SK-N-SH (cell line): ENCODE measurements around the gene MIGA2. TPM values are rescaled to one million over a fixed set of nuclear protein-coding genes. Genes with fewer than 3 reads are reported as not detected.

Experiments used
- CTCF ChIA-PET: fragments of 300-600, 350-600 bp; formaldehyde crosslinking; extraction: SDS; loops from one replicate; lab custom pipeline; 2021; lab: Yijun Ruan, JAX
- POLR2A ChIA-PET: fragments of 350-600 bp; sonication (Branson Sonifier 250); formaldehyde crosslinking; extraction: SDS; loops from one replicate; lab custom pipeline; 2020; ENCODE audit warnings: antibody characterized with exemption, inconsistent platforms; lab: Yijun Ruan, JAX
- DNase-seq: peaks from one replicate; pipeline ENCODE4 v3.0.0; 2012
- H2AFZ ChIP-seq: fragments of 200-600 bp; sonication (generic); 2 replicates; pipeline ENCODE4 v1.8.1; 2016; ENCODE audit warnings: antibody characterized with exemption, mild to moderate bottlenecking, low read depth
- H3F3A ChIP-seq: fragments of 200-600 bp; sonication (generic); replicated peaks from 2 replicates; pipeline ENCODE3; 2016; ENCODE audit warnings: antibody characterized with exemption, mild to moderate bottlenecking; ENCODE audit not compliant: insufficient read depth
- H3K27ac ChIP-seq, 2 experiments: fragments of 200-500 bp in 1 of 2; fragments of 200-600 bp in 1 of 2; sonication (Bioruptor generic) in 1 of 2; sonication (generic), shearing (Covaris generic) in 1 of 2; 2 replicates each; pipeline versions ENCODE4 v1.5.1 to v1.6.1; 2014 to 2016; ENCODE audit warnings: low read depth in 2 of 2, inconsistent platforms in 1 of 2, low read length in 1 of 2, mild to moderate bottlenecking in 1 of 2, mixed read lengths in 1 of 2
- H3K27me3 ChIP-seq: fragments of 200-600 bp; sonication (generic), shearing (Covaris generic); 2 replicates; pipeline ENCODE4 v1.6.1; 2016; ENCODE audit warnings: mixed run types; ENCODE audit not compliant: insufficient read depth
- H3K36me3 ChIP-seq, 2 experiments: fragments of 200-500 bp in 1 of 2; fragments of 200-600 bp in 1 of 2; sonication (Bioruptor generic) in 1 of 2; sonication (generic) in 1 of 2; replicated peaks in 1 of 2; 2 replicates each; pipeline versions ENCODE3 to v1.5.1; 2014 to 2016; ENCODE audit warnings: low read length in 1 of 2, mild to moderate bottlenecking in 1 of 2; ENCODE audit not compliant: insufficient read depth in 2 of 2, control insufficient read depth in 1 of 2
- H3K4me1 ChIP-seq, 2 experiments: fragments of 200-500 bp in 1 of 2; fragments of 200-600 bp in 1 of 2; sonication (Bioruptor generic) in 1 of 2; sonication (generic), shearing (Covaris generic) in 1 of 2; 2 replicates each; pipeline versions ENCODE4 v1.5.1 to v1.6.1; 2014 to 2016; ENCODE audit warnings: low read depth in 1 of 2, low read length in 1 of 2, mixed run types in 1 of 2; ENCODE audit not compliant: insufficient read depth in 2 of 2, control insufficient read depth in 1 of 2
- H3K4me2 ChIP-seq: fragments of 200-600 bp; sonication (generic), shearing (Covaris generic); 2 replicates; pipeline ENCODE4 v1.6.1; 2017; ENCODE audit warnings: mixed run types
- H3K4me3 ChIP-seq, 2 experiments: fragments of 200-500 bp in 1 of 2; fragments of 200-600 bp in 1 of 2; sonication (Bioruptor generic) in 1 of 2; sonication (generic), shearing (Covaris generic) in 1 of 2; 2 replicates each; pipeline versions ENCODE4 v1.5.1 to v1.8.1; 2014 to 2016; ENCODE audit warnings: low read depth in 2 of 2, inconsistent platforms in 1 of 2, low read length in 1 of 2, mild to moderate bottlenecking in 1 of 2, mixed read lengths in 1 of 2, moderate library complexity in 1 of 2
- H3K79me2 ChIP-seq: fragments of 200-600 bp; sonication (generic); 2 replicates; pipeline ENCODE4 v1.8.1; 2017; ENCODE audit warnings: mild to moderate bottlenecking; ENCODE audit not compliant: insufficient read depth
- H3K9ac ChIP-seq: fragments of 200-600 bp; sonication (generic); 2 replicates; pipeline ENCODE4 v1.6.1; 2017; ENCODE audit warnings: mixed run types
- H3K9me2 ChIP-seq: fragments of 200-600 bp; sonication (generic); 2 replicates; pipeline ENCODE4 v1.6.1; 2017; ENCODE audit warnings: mixed run types
- H3K9me3 ChIP-seq: fragments of 200-600 bp; sonication (generic); 2 replicates; pipeline ENCODE4 v1.6.1; 2017; ENCODE audit warnings: mixed run types, mild to moderate bottlenecking, moderate library complexity
- H4K20me1 ChIP-seq: fragments of 200-600 bp; sonication (generic); 2 replicates; pipeline ENCODE4 v1.6.1; 2017; ENCODE audit warnings: mild to moderate bottlenecking, mixed run types; ENCODE audit not compliant: insufficient read depth
- CHD2 ChIP-seq: fragments of 150-350 bp; IDR thresholded peaks from 2 replicates; pipeline ENCODE4 v1.6.1; 2018; ENCODE audit warnings: low read length; ENCODE audit not compliant: partially characterized antibody
- EZH2phosphoT487 ChIP-seq: fragments of 200-600 bp; sonication (generic); IDR thresholded peaks from 2 replicates; pipeline ENCODE4 v1.6.1; 2017; ENCODE audit warnings: low read depth, mixed run types, mild to moderate bottlenecking, antibody characterized with exemption, moderate library complexity, borderline replicate concordance
- FOXM1 ChIP-seq: IDR thresholded peaks from 2 replicates; pipeline ENCODE4 v1.4.0; 2012; ENCODE audit warnings: low read depth, mild to moderate bottlenecking
- GATA2 ChIP-seq: sonication (generic); formaldehyde crosslinking; IDR thresholded peaks from 2 replicates; pipeline ENCODE4 v1.5.0; 2020; ENCODE audit warnings: mild to moderate bottlenecking, missing genetic modification reagents
- MEF2A ChIP-seq: IDR thresholded peaks from 2 replicates; pipeline ENCODE4 v1.4.0; 2012; ENCODE audit warnings: low read depth, borderline replicate concordance
- MXI1 ChIP-seq: IDR thresholded peaks from 2 replicates; pipeline ENCODE4 v1.6.1; 2012; ENCODE audit warnings: mild to moderate bottlenecking, low read depth, low read length, improper control_type of control experiment
- TAF1 ChIP-seq: IDR thresholded peaks from 2 replicates; pipeline ENCODE4 v1.6.1; 2012; ENCODE audit warnings: low read depth, mild to moderate bottlenecking, low read length, moderate library complexity, borderline replicate concordance
- TCF12 ChIP-seq: IDR thresholded peaks from 2 replicates; pipeline ENCODE4 v1.4.0; 2012
- YY1 ChIP-seq: IDR thresholded peaks from 2 replicates; pipeline ENCODE4 v1.4.0; 2012; ENCODE audit warnings: low read depth, mild to moderate bottlenecking
- WGBS: methylation state at CpG from one replicate; pipeline ENCODE4 v1.1.6; 2017; ENCODE audit warnings: low lambda C conversion rate; 5-methylcytosine and 5-hydroxymethylcytosine counted together
- polyA plus RNA-seq, 3 experiments: library from polyadenylated mRNA; depleted of rRNA; stranded (reverse); fragments of >200 nt; gene quantifications; 2 replicates each; pipeline ENCODE4 v1.2.3, GENCODE V29; 2012
- TF ChIP-seq, protein P1 (sequence below): IDR thresholded peaks from 2 replicates; pipeline ENCODE4; 2012
- TF ChIP-seq, protein P2 (sequence below): IDR thresholded peaks from 2 replicates; pipeline ENCODE4 v1.6.1; 2012; ENCODE audit warnings: mild to moderate bottlenecking, low read depth, low read length, moderate library complexity
- TF ChIP-seq, protein P3 (sequence below): fragments of 150-350 bp; IDR thresholded peaks from 2 replicates; pipeline ENCODE4 v1.6.1; 2017; ENCODE audit warnings: antibody characterized with exemption, low read length, low read depth, borderline replicate concordance
- TF ChIP-seq, protein P4 (sequence below): IDR thresholded peaks from 2 replicates; pipeline ENCODE4 v1.4.0; 2012; ENCODE audit warnings: low read depth
- TF ChIP-seq, protein P5 (sequence below): IDR thresholded peaks from 2 replicates; pipeline ENCODE4 v1.4.0; 2012; ENCODE audit warnings: low read depth, borderline replicate concordance
- TF ChIP-seq, protein P6 (sequence below): fragments of 200-600 bp; sonication (generic); IDR thresholded peaks from 2 replicates; pipeline ENCODE4 v1.6.1; 2017; ENCODE audit warnings: antibody characterized with exemption, mild to moderate bottlenecking, moderate library complexity

Gene MIGA2
- polyA plus RNA-seq, 1 of the 3 experiments (the other 2 are of a cell fraction), result 21.2 TPM

DNA sequence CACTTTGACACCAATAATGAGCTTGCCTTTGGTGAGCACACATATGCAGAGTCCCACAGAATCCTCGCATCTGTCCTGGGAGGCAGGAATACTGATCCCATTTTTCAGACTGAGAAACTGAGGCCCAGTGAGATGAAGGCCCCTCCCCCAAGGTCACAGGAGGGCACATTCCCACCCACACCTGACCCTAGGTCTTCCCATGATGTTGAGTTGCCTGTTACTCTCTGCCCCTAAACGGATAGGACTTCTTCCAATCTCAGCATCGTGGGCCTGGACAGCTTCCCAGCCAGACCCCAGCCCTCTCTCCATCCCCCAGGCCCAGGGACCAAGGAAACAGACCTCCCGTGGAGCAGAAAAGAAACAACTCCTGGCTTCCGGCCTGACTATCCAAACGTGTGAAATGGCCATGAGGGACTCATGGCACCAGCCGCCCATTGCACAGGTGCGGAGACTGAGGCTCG, 9.2 kb upstream of the MIGA2 start:
- peak overlapping the region; percentile 71 for H3K9ac ChIP-seq
- H3K4me1 ChIP-seq, result peaks cover 15 to 31% of the 10 kb centered on the region in 2 experiments
- H2AFZ ChIP-seq, result peak overlapping the region; percentile 59
- ChIA-PET CTCF (interaction anchor here (0.8 to 1.1 kb wide), 2 partner anchors 21 to 175 kb away, joined by 3 read pairs; no protein-coding TSS in a partner anchor), POLR2A (interaction anchor here (0.5 kb wide), 1 partner anchor 52 kb away, joined by 3 read pairs; no protein-coding TSS in a partner anchor)
- no peaks in the 10 kb centered on the region for H3K9me3 ChIP-seq
- H3K27ac ChIP-seq, result peak overlapping the region; percentile 7 to 62; a peak in 3 of 4 replicates
- H3F3A ChIP-seq, result no peaks in the 10 kb centered on the region
- H3K4me3 ChIP-seq, result peak overlapping the region; percentile 78 to 87
- peaks cover 15% of the 10 kb centered on the region for H4K20me1 ChIP-seq
- WGBS, result 17% methylated on average over 9 of the region's 9 CpGs
- H3K36me3 ChIP-seq, result no peaks in the 10 kb centered on the region
- H3K27me3 ChIP-seq, result no peaks in the 10 kb centered on the region
- peak; percentile 51 for DNase-seq
- peak; percentile 10; the same call in 1 of the 2 replicates for TF ChIP-seq MXI1
- TF ChIP-seq, protein P1, sequence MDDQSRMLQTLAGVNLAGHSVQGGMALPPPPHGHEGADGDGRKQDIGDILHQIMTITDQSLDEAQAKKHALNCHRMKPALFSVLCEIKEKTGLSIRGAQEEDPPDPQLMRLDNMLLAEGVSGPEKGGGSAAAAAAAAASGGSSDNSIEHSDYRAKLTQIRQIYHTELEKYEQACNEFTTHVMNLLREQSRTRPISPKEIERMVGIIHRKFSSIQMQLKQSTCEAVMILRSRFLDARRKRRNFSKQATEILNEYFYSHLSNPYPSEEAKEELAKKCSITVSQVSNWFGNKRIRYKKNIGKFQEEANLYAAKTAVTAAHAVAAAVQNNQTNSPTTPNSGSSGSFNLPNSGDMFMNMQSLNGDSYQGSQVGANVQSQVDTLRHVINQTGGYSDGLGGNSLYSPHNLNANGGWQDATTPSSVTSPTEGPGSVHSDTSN, result no peak
- TF ChIP-seq, protein P2, sequence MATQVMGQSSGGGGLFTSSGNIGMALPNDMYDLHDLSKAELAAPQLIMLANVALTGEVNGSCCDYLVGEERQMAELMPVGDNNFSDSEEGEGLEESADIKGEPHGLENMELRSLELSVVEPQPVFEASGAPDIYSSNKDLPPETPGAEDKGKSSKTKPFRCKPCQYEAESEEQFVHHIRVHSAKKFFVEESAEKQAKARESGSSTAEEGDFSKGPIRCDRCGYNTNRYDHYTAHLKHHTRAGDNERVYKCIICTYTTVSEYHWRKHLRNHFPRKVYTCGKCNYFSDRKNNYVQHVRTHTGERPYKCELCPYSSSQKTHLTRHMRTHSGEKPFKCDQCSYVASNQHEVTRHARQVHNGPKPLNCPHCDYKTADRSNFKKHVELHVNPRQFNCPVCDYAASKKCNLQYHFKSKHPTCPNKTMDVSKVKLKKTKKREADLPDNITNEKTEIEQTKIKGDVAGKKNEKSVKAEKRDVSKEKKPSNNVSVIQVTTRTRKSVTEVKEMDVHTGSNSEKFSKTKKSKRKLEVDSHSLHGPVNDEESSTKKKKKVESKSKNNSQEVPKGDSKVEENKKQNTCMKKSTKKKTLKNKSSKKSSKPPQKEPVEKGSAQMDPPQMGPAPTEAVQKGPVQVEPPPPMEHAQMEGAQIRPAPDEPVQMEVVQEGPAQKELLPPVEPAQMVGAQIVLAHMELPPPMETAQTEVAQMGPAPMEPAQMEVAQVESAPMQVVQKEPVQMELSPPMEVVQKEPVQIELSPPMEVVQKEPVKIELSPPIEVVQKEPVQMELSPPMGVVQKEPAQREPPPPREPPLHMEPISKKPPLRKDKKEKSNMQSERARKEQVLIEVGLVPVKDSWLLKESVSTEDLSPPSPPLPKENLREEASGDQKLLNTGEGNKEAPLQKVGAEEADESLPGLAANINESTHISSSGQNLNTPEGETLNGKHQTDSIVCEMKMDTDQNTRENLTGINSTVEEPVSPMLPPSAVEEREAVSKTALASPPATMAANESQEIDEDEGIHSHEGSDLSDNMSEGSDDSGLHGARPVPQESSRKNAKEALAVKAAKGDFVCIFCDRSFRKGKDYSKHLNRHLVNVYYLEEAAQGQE, result no peak
- TF ChIP-seq, all 33 proteins: peak for 1
- peaks cover 46% of the 10 kb centered on the region for H3K79me2 ChIP-seq
- no peaks in the 10 kb centered on the region for H3K9me2 ChIP-seq
- H3K4me2 ChIP-seq, result peak overlapping the region; percentile 98

DNA sequence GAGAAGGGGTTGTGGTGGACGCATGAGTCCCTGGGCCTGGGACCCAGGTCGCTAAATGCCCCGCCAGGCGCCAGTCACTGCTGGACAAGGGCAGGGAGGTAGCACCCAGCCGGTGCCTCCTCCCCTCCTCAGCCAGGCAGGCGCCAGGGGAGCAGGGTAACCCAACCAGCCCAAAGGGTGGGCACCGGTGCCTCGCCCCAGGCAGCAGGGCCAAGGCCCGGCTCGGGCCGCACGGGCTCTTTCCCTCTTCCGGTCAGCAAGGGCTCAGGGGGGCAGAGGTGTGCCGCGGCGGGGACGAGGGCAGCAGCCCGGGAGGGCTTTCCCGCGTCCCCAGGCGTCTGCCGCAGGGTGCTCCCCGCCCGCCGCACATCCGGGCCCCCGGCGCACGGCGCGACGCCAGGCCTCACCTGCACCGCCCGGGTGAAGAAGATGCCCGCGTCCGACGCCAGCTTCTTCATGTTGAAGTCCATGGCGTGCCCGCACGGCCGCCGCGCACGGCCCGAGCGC, 8.7 kb upstream of the MIGA2 start:
- peak overlapping the region in 1 of 2 experiments; percentile 62; a peak in 2 of 4 replicates for H3K27ac ChIP-seq
- H3K9me3 ChIP-seq, result no peaks in the 10 kb centered on the region
- no peaks in the 10 kb centered on the region for H3K9me2 ChIP-seq
- H3K9ac ChIP-seq, result peak overlapping the region; percentile 71
- no peaks in the 10 kb centered on the region for H3F3A ChIP-seq
- peak overlapping the region; percentile 59 for H2AFZ ChIP-seq
- no peak for DNase-seq
- WGBS, result 3% methylated on average over 15 of the region's 47 CpGs
- peak overlapping the region; percentile 98 for H3K4me2 ChIP-seq
- H3K36me3 ChIP-seq, result no peaks in the 10 kb centered on the region
- H3K4me3 ChIP-seq, result peak overlapping the region; percentile 78 to 87
- ChIA-PET POLR2A (interaction anchor here (0.5 kb wide), 1 partner anchor 52 kb away, joined by 3 read pairs; no protein-coding TSS in a partner anchor), CTCF (interaction anchor here (0.6 to 1.6 kb wide), 6 partner anchors 10 to 510 kb away, joined by 3 to 6 read pairs (median 4); no protein-coding TSS in a partner anchor)
- H3K4me1 ChIP-seq, result peaks cover 15 to 31% of the 10 kb centered on the region in 2 experiments
- peaks cover 14% of the 10 kb centered on the region for H4K20me1 ChIP-seq
- H3K79me2 ChIP-seq, result peaks cover 46% of the 10 kb centered on the region
- no peaks in the 10 kb centered on the region for H3K27me3 ChIP-seq
- TF ChIP-seq CHD2 (no peak), EZH2phosphoT487 (no peak), YY1 (no peak), TCF12 (no peak), TAF1 (no peak; the same call in 1 of the 2 replicates), MEF2A (no peak), FOXM1 (no peak), GATA2 (CRISPR knock-in tag) (no peak)
- TF ChIP-seq, protein P3, sequence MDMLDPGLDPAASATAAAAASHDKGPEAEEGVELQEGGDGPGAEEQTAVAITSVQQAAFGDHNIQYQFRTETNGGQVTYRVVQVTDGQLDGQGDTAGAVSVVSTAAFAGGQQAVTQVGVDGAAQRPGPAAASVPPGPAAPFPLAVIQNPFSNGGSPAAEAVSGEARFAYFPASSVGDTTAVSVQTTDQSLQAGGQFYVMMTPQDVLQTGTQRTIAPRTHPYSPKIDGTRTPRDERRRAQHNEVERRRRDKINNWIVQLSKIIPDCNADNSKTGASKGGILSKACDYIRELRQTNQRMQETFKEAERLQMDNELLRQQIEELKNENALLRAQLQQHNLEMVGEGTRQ, result no peak
- TF ChIP-seq, protein P4, sequence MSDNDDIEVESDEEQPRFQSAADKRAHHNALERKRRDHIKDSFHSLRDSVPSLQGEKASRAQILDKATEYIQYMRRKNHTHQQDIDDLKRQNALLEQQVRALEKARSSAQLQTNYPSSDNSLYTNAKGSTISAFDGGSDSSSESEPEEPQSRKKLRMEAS, result no peak; the same call in 1 of the 2 replicates
- TF ChIP-seq, protein P1, result no peak
- TF ChIP-seq, protein P5, sequence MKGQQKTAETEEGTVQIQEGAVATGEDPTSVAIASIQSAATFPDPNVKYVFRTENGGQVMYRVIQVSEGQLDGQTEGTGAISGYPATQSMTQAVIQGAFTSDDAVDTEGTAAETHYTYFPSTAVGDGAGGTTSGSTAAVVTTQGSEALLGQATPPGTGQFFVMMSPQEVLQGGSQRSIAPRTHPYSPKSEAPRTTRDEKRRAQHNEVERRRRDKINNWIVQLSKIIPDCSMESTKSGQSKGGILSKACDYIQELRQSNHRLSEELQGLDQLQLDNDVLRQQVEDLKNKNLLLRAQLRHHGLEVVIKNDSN, result no peak
- TF ChIP-seq, protein P6, sequence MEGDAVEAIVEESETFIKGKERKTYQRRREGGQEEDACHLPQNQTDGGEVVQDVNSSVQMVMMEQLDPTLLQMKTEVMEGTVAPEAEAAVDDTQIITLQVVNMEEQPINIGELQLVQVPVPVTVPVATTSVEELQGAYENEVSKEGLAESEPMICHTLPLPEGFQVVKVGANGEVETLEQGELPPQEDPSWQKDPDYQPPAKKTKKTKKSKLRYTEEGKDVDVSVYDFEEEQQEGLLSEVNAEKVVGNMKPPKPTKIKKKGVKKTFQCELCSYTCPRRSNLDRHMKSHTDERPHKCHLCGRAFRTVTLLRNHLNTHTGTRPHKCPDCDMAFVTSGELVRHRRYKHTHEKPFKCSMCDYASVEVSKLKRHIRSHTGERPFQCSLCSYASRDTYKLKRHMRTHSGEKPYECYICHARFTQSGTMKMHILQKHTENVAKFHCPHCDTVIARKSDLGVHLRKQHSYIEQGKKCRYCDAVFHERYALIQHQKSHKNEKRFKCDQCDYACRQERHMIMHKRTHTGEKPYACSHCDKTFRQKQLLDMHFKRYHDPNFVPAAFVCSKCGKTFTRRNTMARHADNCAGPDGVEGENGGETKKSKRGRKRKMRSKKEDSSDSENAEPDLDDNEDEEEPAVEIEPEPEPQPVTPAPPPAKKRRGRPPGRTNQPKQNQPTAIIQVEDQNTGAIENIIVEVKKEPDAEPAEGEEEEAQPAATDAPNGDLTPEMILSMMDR, result no peak
